ENCODE measurements around the gene NRL. TPM values are rescaled to one million over a fixed set of nuclear protein-coding genes. Genes with fewer than 3 reads are reported as not detected.

NRL gene
- total RNA-seq, 1 experiment from 2014 or later: 1.4 TPM

DNA sequence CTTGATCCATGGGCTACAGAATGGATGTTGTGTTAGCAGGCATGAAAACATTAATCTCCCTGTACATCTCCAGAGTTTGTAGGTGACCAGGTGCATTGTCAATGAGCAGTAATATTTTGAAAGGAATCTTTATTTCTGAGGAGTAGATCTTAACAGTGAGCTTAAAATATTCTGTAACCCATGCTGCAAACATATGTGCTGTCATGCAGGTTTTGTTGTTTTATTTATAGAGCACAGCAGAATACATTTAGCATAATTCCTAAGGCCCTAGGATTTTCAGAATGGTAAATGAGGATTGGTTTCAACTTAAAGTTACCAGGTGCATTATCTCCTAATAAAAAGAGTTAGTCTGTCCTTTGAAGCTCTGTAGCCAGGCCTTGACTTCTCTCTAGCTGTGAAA, 12.2 kb upstream of the NRL start:
- no peak overlapping the region for H3K27ac ChIP-seq
- DNase-seq (ENCODE audit: low read depth in 1 of 2, low spot score in 2 of 2): no peak
- H3K4me1 ChIP-seq (replicated peaks): no peaks in the 10 kb centered on the region
- H3K9me3 ChIP-seq (replicated peaks): no peaks in the 10 kb centered on the region
- H3K4me3 ChIP-seq: no peak overlapping the region
- H3K36me3 ChIP-seq: no peaks in the 10 kb centered on the region; the same call in 1 of the 2 replicates
- no peaks in the 10 kb centered on the region for H3K27me3 ChIP-seq (replicated peaks)

- Histone ChIP-seq H3K36me3 (peaks cover 14% of the 10 kb centered on the region), H3K9me3 (replicated peaks) (no peaks in the 10 kb centered on the region), H3K4me1 (replicated peaks) (no peaks in the 10 kb centered on the region), H3K27ac (no peak overlapping the region), H3K27me3 (replicated peaks) (no peaks in the 10 kb centered on the region), H3K4me3 (no peak overlapping the region)
- DNase-seq (ENCODE audit: low read depth in 1 of 2, low spot score in 2 of 2): no peak
These were observed 9.0 kb upstream of the NRL start for GRCh38 chr14:24123424-24124417.

DNA sequence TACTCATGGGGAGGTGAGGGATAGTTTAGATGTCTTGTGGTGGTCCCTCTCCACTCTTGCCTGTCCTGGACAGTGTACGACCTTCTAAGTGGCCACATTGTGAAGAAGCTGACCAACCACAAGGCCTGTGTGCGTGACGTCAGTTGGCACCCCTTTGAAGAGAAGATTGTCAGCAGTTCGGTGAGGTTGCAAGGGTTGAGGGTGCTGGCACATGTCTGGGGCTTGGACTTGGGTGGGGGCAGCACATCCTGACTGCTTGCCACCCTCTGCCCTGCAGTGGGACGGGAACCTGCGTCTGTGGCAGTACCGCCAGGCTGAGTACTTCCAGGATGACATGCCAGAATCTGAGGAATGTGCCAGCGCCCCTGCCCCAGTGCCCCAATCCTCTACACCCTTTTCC, 8.1 kb upstream of the NRL start:
- Histone ChIP-seq H3K36me3 (peaks cover 18% of the 10 kb centered on the region), H3K4me1 (replicated peaks) (no peaks in the 10 kb centered on the region), H3K9me3 (replicated peaks) (no peaks in the 10 kb centered on the region), H3K27ac (no peak overlapping the region), H3K4me3 (no peak overlapping the region), H3K27me3 (replicated peaks) (no peaks in the 10 kb centered on the region)
- DNase-seq (ENCODE audit: low read depth in 1 of 2, low spot score in 2 of 2): no peak

DNA sequence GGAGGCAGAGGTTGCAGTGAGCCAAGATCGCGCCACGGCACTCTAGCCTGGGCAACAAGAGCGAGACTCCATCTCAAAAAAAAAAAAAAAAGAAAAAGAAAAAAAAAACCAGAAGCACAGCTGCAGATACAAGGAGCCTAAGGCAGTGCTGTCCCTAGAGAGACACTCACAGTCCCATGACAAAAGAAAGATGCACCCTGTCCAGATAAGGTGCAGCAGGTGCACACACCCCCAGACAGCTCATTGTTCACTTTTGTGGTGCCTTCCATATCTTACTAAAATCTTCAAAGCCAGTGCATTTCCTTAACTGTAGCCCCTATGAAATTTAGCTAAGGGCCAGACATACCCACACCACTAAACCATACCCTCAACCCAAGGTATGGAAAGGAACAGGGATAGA, 7.7 kb upstream of the NRL start:
- H3K27me3 ChIP-seq (replicated peaks): no peaks in the 10 kb centered on the region
- H3K9me3 ChIP-seq (replicated peaks): no peaks in the 10 kb centered on the region
- H3K27ac ChIP-seq: no peak overlapping the region
- H3K4me1 ChIP-seq (replicated peaks): no peaks in the 10 kb centered on the region
- H3K36me3 ChIP-seq: peaks cover 20% of the 10 kb centered on the region
- no peak for DNase-seq (ENCODE audit: low read depth in 1 of 2, low spot score in 2 of 2)
- no peak overlapping the region for H3K4me3 ChIP-seq

- Histone ChIP-seq H3K4me3 (no peak overlapping the region), H3K27me3 (replicated peaks) (no peaks in the 10 kb centered on the region), H3K4me1 (replicated peaks) (no peaks in the 10 kb centered on the region), H3K36me3 (peaks cover 30% of the 10 kb centered on the region), H3K9me3 (replicated peaks) (no peaks in the 10 kb centered on the region), H3K27ac (no peak overlapping the region)
- no peak for DNase-seq (ENCODE audit: low read depth in 1 of 2, low spot score in 2 of 2)
These were observed 6.5 kb upstream of the NRL start for GRCh38 chr14:24121210-24121609.

DNA sequence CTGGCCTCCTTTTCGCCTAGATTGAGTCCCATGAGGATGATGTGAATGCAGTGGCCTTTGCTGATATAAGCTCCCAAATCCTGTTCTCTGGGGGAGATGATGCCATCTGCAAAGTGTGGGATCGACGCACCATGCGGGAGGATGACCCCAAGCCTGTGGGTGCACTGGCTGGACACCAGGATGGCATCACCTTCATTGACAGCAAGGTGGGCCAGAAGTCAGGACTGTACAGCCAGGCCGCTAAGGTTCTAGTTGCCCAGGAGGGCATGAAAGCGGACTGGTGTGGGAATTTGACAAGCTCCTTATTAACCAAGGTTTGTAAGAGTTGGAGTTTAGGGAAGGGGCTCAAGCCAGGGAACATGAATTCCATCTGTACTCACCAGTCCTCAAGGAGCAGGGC, 4.9 kb upstream of the NRL start:
- Histone ChIP-seq H3K36me3 (peaks cover 30% of the 10 kb centered on the region), H3K27me3 (replicated peaks) (no peaks in the 10 kb centered on the region), H3K9me3 (replicated peaks) (no peaks in the 10 kb centered on the region), H3K4me3 (no peak overlapping the region), H3K27ac (no peak overlapping the region), H3K4me1 (replicated peaks) (peaks cover 7% of the 10 kb centered on the region)
- no peak for DNase-seq (ENCODE audit: low read depth in 1 of 2, low spot score in 2 of 2)

- no peak overlapping the region for H3K4me3 ChIP-seq
- DNase-seq (ENCODE audit: low read depth in 1 of 2, low spot score in 2 of 2): no peak
- peaks cover 7% of the 10 kb centered on the region for H3K4me1 ChIP-seq (replicated peaks)
- peaks cover 30% of the 10 kb centered on the region for H3K36me3 ChIP-seq
- H3K27ac ChIP-seq: no peak overlapping the region
- H3K27me3 ChIP-seq (replicated peaks): no peaks in the 10 kb centered on the region
- H3K9me3 ChIP-seq (replicated peaks): no peaks in the 10 kb centered on the region
These were observed 2.4 kb upstream of the NRL start for GRCh38 chr14:24117179-24117578.

DNA sequence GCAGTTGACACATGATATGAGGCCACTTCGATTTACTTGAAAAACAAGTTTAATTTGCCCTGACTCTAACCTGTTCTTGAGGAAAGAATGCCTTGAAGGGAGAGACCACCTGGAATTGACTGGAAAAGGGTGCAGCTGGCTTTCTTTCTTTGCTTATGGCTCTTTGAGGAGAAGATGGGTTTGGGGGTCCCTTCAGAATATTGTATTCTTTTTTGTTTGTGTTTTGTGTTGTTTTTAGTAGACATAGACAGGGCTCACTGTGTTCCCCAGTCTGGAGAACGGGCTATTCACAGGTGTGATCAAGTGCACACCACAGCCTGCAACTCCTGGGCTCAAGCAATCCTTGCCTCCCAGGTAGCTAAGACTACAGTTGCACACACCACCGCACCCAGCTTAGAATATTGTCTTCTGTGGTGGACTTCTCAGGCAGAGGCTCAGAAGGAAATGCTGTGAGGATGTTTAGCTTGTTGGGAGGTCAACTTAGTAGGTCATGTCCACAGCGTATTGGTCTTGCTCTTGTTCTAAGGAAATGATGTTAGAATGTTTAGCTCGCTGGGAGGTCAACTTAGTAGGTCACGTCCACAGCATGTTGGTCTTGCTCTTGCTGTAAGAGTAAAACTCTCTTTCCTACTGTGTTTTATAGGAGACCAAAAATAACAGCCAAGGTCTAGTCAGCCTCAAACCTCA, 1.5 kb upstream of the NRL start:
- H3K4me3 ChIP-seq: no peak overlapping the region
- peaks cover 7% of the 10 kb centered on the region for H3K4me1 ChIP-seq (replicated peaks)
- no peak overlapping the region for H3K27ac ChIP-seq
- no peaks in the 10 kb centered on the region for H3K27me3 ChIP-seq (replicated peaks)
- peaks cover 25% of the 10 kb centered on the region for H3K36me3 ChIP-seq
- no peak for DNase-seq (ENCODE audit: low read depth in 1 of 2, low spot score in 2 of 2)
- no peaks in the 10 kb centered on the region for H3K9me3 ChIP-seq (replicated peaks)

- Histone ChIP-seq H3K4me1 (replicated peaks) (peaks cover 7% of the 10 kb centered on the region), H3K36me3 (peaks cover 23% of the 10 kb centered on the region), H3K9me3 (replicated peaks) (no peaks in the 10 kb centered on the region), H3K4me3 (peak overlapping the region; percentile 65), H3K27me3 (replicated peaks) (no peaks in the 10 kb centered on the region), H3K27ac (peak overlapping the region; percentile 92)
- no peak for DNase-seq (ENCODE audit: low read depth in 1 of 2, low spot score in 2 of 2)
These were observed 826 bp upstream of the NRL start for GRCh38 chr14:24115422-24116127.

GRCh38 chr14:24113801-24114531, 783 bp downstream of the NRL start:
- Histone ChIP-seq H3K9me3 (replicated peaks) (no peaks in the 10 kb centered on the region), H3K4me1 (replicated peaks) (peaks cover 7% of the 10 kb centered on the region), H3K4me3 (peak overlapping the region; percentile 65), H3K36me3 (peaks cover 17% of the 10 kb centered on the region), H3K27me3 (replicated peaks) (no peaks in the 10 kb centered on the region), H3K27ac (peak overlapping the region; percentile 92)
- DNase-seq (ENCODE audit: low read depth in 1 of 2, low spot score in 2 of 2): peak in 1 of 2 experiments; percentile 92

DNA sequence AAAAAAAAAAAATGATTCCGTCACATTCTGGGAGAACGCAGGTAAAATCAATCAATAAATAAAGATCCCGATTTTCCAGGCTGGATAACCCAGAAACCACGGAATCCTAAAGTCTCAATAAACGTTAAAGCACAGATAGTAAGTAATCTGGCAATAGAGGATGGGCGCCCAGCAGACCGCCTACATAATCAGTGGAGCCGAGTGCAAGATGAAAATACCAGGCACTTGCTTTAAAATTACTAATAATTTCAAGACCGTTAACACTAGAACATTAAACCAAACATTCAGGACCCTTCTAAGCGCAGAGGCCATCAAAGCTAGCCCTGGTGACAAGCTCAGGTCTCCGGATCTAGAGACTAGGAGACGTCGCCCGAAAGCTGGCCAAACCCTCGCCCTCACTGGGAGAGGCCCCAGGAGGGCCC, 1.4 kb downstream of the NRL start:
- DNase-seq (ENCODE audit: low read depth in 1 of 2, low spot score in 2 of 2): no peak
- Histone ChIP-seq H3K4me1 (replicated peaks) (peaks cover 7% of the 10 kb centered on the region), H3K9me3 (replicated peaks) (no peaks in the 10 kb centered on the region), H3K27ac (peak overlapping the region; percentile 92), H3K4me3 (peak overlapping the region; percentile 65), H3K27me3 (replicated peaks) (no peaks in the 10 kb centered on the region), H3K36me3 (peaks cover 14% of the 10 kb centered on the region)

GRCh38 chr14:24110523-24110922, 4.2 kb downstream of the NRL start:
- H3K27me3 ChIP-seq (replicated peaks): no peaks in the 10 kb centered on the region
- H3K36me3 ChIP-seq: no peaks in the 10 kb centered on the region
- H3K27ac ChIP-seq: no peak overlapping the region

DNA sequence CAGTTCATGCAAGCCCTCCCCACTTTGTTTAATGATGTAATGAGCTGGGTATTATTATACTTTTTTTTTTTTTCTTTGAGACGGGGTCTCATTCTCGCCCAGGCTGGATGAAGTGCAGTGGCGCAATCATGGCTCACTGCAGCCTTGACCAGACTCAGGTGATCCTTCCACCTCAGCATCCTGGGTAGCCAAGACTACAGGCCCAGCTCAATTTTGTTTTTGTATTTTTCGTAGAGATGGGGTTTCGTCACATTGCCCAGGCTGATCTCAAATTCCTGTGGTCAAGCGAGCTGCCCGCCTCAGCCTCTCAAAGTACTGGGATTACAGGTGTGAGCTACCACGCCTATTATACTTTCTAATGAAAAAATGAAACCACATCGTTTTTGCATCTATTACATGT, 4.7 kb downstream of the NRL start:
- Histone ChIP-seq H3K4me3 (no peak overlapping the region), H3K4me1 (replicated peaks) (no peaks in the 10 kb centered on the region), H3K36me3 (no peaks in the 10 kb centered on the region), H3K27me3 (replicated peaks) (no peaks in the 10 kb centered on the region), H3K27ac (no peak overlapping the region), H3K9me3 (replicated peaks) (no peaks in the 10 kb centered on the region)
- no peak for DNase-seq (ENCODE audit: low read depth in 1 of 2, low spot score in 2 of 2)

More at GRCh38 chr14:24110523-24110922, 4.2 kb downstream of the NRL start:
- Histone ChIP-seq H3K4me3 (no peak overlapping the region), H3K9me3 (replicated peaks) (no peaks in the 10 kb centered on the region), H3K4me1 (replicated peaks) (peaks cover 2% of the 10 kb centered on the region)
- no peak for DNase-seq (ENCODE audit: low read depth in 1 of 2, low spot score in 2 of 2)
